GM12878 (cell line): ENCODE measurements around the gene TPCN1. TPM values are rescaled to one million over a fixed set of nuclear protein-coding genes. Genes with fewer than 3 reads are reported as not detected.

Source experiments
- ATAC-seq: fragments of 200-7000 bp; cut with Tn5 transposase; 3 replicates; pipeline ENCODE4 v1.9.1; 2020; ENCODE audit warnings: mild to moderate bottlenecking, moderate library complexity
- Bru-seq: library from RNA; stranded (reverse); fragments of 400-500 nt; gene quantifications from one replicate; lab custom pipeline; 2021; lab: Mats Ljungman, UMichigan
- BruChase-seq, 2 experiments: library from RNA; stranded (reverse); fragments of 400-500 nt; gene quantifications; one replicate each; lab custom pipeline; 2021; lab: Mats Ljungman, UMichigan
- BruUV-seq: library from RNA; stranded (reverse); fragments of 400-500 nt; replicated peaks from 2 replicates; lab custom pipeline; 2021; lab: Mats Ljungman, UMichigan
- CTCF ChIA-PET: fragments of 300-600 bp; sonication (Branson Sonifier 250); formaldehyde crosslinking; extraction: SDS; loops from one replicate; lab custom pipeline; 2021; ENCODE audit warnings: inconsistent platforms; lab: Yijun Ruan, JAX
- POLR2A ChIA-PET: fragments of 350-600 bp; formaldehyde crosslinking; extraction: SDS; loops from one replicate; lab custom pipeline; 2021; ENCODE audit warnings: inconsistent platforms; lab: Charles Lee
- RAD21 ChIA-PET: fragments of 300-600 bp; sonication (Branson Sonifier 250); formaldehyde crosslinking; loops from one replicate; lab custom pipeline; 2023; ENCODE audit warnings: antibody characterized with exemption; ENCODE audit not compliant: unreplicated experiment; lab: Charles Lee
- SMC1A ChIA-PET: fragments of 300-600 bp; sonication (Branson Sonifier 250); formaldehyde crosslinking; loops from one replicate; lab custom pipeline; 2023; ENCODE audit not compliant: unreplicated experiment, uncharacterized antibody; lab: Charles Lee
- DNase-seq: peaks from one replicate; pipeline ENCODE4 v3.0.0-alpha.2; 2011; ENCODE audit warnings: low read depth, low spot score
- FAIRE-seq: peaks from 3 replicates; lab custom pipeline; 2011; peaks lifted over from hg19 to GRCh38; lab: Jason Lieb, UNC
- H2AFZ ChIP-seq: 2 replicates; pipeline ENCODE4 v1.6.0; 2011; ENCODE audit warnings: low read depth, low read length, control low read depth; ENCODE audit not compliant: control insufficient read depth
- H3K27ac ChIP-seq: 2 replicates; pipeline ENCODE4 v1.5.1; 2011; ENCODE audit warnings: control low read depth; ENCODE audit not compliant: control insufficient read depth, insufficient read depth
- H3K27me3 ChIP-seq, 2 experiments: replicated peaks in 1 of 2; 2 replicates each; pipeline versions ENCODE4 v1.6.0 to v1.6.1; 2011; ENCODE audit warnings: low read length in 1 of 2; ENCODE audit not compliant: control insufficient read depth in 2 of 2, insufficient read depth in 2 of 2
- H3K36me3 ChIP-seq, 2 experiments: 2 replicates each; pipeline ENCODE4 v1.5.1; 2011; ENCODE audit warnings: low read length in 1 of 2; ENCODE audit not compliant: control insufficient read depth in 2 of 2, insufficient read depth in 2 of 2
- H3K4me1 ChIP-seq: 2 replicates; pipeline ENCODE4 v1.6.1; 2011; ENCODE audit warnings: mild to moderate bottlenecking, low read length, moderate library complexity, mixed read lengths; ENCODE audit not compliant: control insufficient read depth, insufficient read depth
- H3K4me2 ChIP-seq: 2 replicates; pipeline ENCODE4 v1.6.0; 2011; ENCODE audit warnings: control low read depth; ENCODE audit not compliant: control insufficient read depth, insufficient read depth
- H3K4me3 ChIP-seq: fragments of 200-600 bp; sonication (generic); 2 replicates; pipeline ENCODE4 v1.5.1; 2016
- H3K79me2 ChIP-seq: 2 replicates; pipeline ENCODE4 v1.6.0; 2011; ENCODE audit warnings: low read length; ENCODE audit not compliant: control insufficient read depth, insufficient read depth
- H3K9ac ChIP-seq: 2 replicates; pipeline ENCODE4 v1.8.0; 2011; ENCODE audit warnings: low read length, control low read depth, mixed read lengths; ENCODE audit not compliant: control insufficient read depth, insufficient read depth
- H3K9me3 ChIP-seq: replicated peaks from 3 replicates; pipeline ENCODE4 v1.5.1; 2011; ENCODE audit warnings: mild to moderate bottlenecking, low read length; ENCODE audit not compliant: control insufficient read depth, insufficient read depth
- H4K20me1 ChIP-seq: 2 replicates; pipeline ENCODE4 v1.6.0; 2011; ENCODE audit not compliant: control insufficient read depth, insufficient read depth
- CHD2 ChIP-seq: IDR thresholded peaks from 2 replicates; pipeline ENCODE4 v1.6.1; 2011; ENCODE audit warnings: low read depth, low read length, improper control_type of control experiment, borderline replicate concordance
- ELK1 ChIP-seq: IDR thresholded peaks from 2 replicates; pipeline ENCODE4 v1.6.1; 2012; ENCODE audit warnings: low read depth, low read length, improper control_type of control experiment
- KDM1A ChIP-seq: fragments of 200-600 bp; sonication (generic); IDR thresholded peaks from 2 replicates; pipeline ENCODE4 v1.6.1; 2016; ENCODE audit warnings: borderline replicate concordance
- KLF5 ChIP-seq: fragments of 450-650 bp; IDR thresholded peaks from 2 replicates; pipeline ENCODE4 v1.6.1; 2014; ENCODE audit warnings: mild to moderate bottlenecking; ENCODE audit not compliant: partially characterized antibody
- LARP7 ChIP-seq: fragments of 450-650 bp; IDR thresholded peaks from 2 replicates; pipeline ENCODE4 v1.6.1; 2017; ENCODE audit warnings: mild to moderate bottlenecking
- MTA3 ChIP-seq: IDR thresholded peaks from 2 replicates; pipeline ENCODE4 v1.6.1; 2012; ENCODE audit warnings: low read length, inconsistent platforms, borderline replicate concordance
- NFIC ChIP-seq: IDR thresholded peaks from 2 replicates; pipeline ENCODE4 v1.6.1; 2012; ENCODE audit warnings: low read depth, mild to moderate bottlenecking, inconsistent platforms, low read length, moderate library complexity
- PAX8 ChIP-seq: fragments of 450-650 bp; IDR thresholded peaks from 2 replicates; pipeline ENCODE4 v1.6.1; 2017; ENCODE audit warnings: mild to moderate bottlenecking, moderate library complexity
- PKNOX1 ChIP-seq: fragments of 450-650 bp; IDR thresholded peaks from 2 replicates; pipeline ENCODE4 v1.6.1; 2016; ENCODE audit warnings: mild to moderate bottlenecking
- POLR2A ChIP-seq: IDR thresholded peaks from 2 replicates; pipeline ENCODE4 v1.6.1; 2011; ENCODE audit warnings: low read depth, mild to moderate bottlenecking, low read length
- RELA ChIP-seq: fragments of 450-650 bp; IDR thresholded peaks from 2 replicates; pipeline ENCODE4 v1.8.0; 2014; ENCODE audit warnings: borderline replicate concordance; ENCODE audit not compliant: partially characterized antibody
- SMAD5 ChIP-seq: IDR thresholded peaks from 2 replicates; pipeline ENCODE4 v1.6.1; 2016; ENCODE audit warnings: antibody characterized with exemption, low read depth
- SPI1 ChIP-seq: IDR thresholded peaks from 2 replicates; pipeline ENCODE4 v1.6.1; 2011; ENCODE audit warnings: low read depth, mild to moderate bottlenecking, low read length, moderate library complexity, borderline replicate concordance; ENCODE audit not compliant: insufficient read depth
- STAT1 ChIP-seq: fragments of 450-650 bp; conservative IDR thresholded peaks from 2 replicates; pipeline ENCODE4 v1.6.1; 2014; ENCODE audit warnings: antibody characterized with exemption, mild to moderate bottlenecking
- TAF1 ChIP-seq: IDR thresholded peaks from 2 replicates; pipeline ENCODE4 v1.6.1; 2011; ENCODE audit warnings: mild to moderate bottlenecking, low read depth, low read length, borderline replicate concordance
- TCF3 ChIP-seq: IDR thresholded peaks from 2 replicates; pipeline ENCODE4 v1.6.1; 2012; ENCODE audit warnings: low read depth, mild to moderate bottlenecking, low read length, borderline replicate concordance; ENCODE audit not compliant: insufficient read depth
- ZNF207 ChIP-seq: fragments of 450-650 bp; IDR thresholded peaks from 2 replicates; pipeline ENCODE4 v1.6.1; 2014; ENCODE audit warnings: antibody characterized with exemption, mild to moderate bottlenecking, borderline replicate concordance
- WGBS: methylation state at CpG from one replicate; pipeline ENCODE4 v1.1.6; 2016; ENCODE audit warnings: low lambda C conversion rate; ENCODE audit not compliant: insufficient replicate concordance, insufficient coverage; ENCODE audit errors: missing lambda C conversion rate; 5-methylcytosine and 5-hydroxymethylcytosine counted together
- in situ Hi-C: fragments of 300-500 bp; cut with MboI; formaldehyde crosslinking; loops from 9 replicates; pipeline ENCODE4 v1.14.3; 2018; ENCODE audit warnings: mixed read lengths
- intact Hi-C: fragments of 100-400 bp; cut with micrococcal nuclease; formaldehyde crosslinking; loops from one replicate; pipeline ENCODE4 v1.14.2; 2022; ENCODE audit not compliant: unreplicated experiment
- long read RNA-seq, 2 experiments: library from polyadenylated mRNA; unstranded; transcript quantifications; one replicate each; pipeline ENCODE4 v2.0.0, GENCODE V29; 2019 to 2020
- polyA minus RNA-seq, 3 experiments: library from RNA; depleted of rRNA, polyadenylated mRNA; stranded (reverse); fragments of >200 nt; gene quantifications; 2 replicates each; pipeline ENCODE4 v1.2.3, GENCODE V29; 2011
- polyA plus RNA-seq, 11 experiments: library from polyadenylated mRNA; depleted of rRNA in 4 of 11; unstranded in 6 of 11; stranded (reverse) in 5 of 11; fragments of >200 nt; fragmentation: Nextera tagmentation in 4 of 11; fragmentation: Illumina TruSeq in 1 of 11; extraction: Ambion mirVana in 4 of 11; extraction: Trizol in 1 of 11; gene quantifications; 1 replicate in 1 of 11; 2 replicates in 10 of 11; pipeline versions ENCODE4 v1.2.1 to v1.2.3, GENCODE V29; 2011 to 2016; ENCODE audit warnings: inconsistent platforms in 2 of 11, missing spikeins in 2 of 11, low read depth in 1 of 11
- total RNA-seq, 4 experiments: library from RNA; depleted of rRNA in 3 of 4; stranded (reverse); fragments of >200 nt in 3 of 4; fragmentation: Illumina TruSeq in 1 of 4; extraction: Trizol in 1 of 4; gene quantifications; 2 replicates each; pipeline versions ENCODE4 v1.2.1 to v1.2.3, GENCODE V29; 2013 to 2021

TPCN1 gene
- total RNA-seq (2013; cell fraction: nucleolus; rRNA removed), result 156 and 161 TPM in 2 replicates
- total RNA-seq (2014; rRNA removed) (10.3 and 10.4 TPM in 2 replicates), total RNA-seq (2014; rRNA removed; fragmentation: Illumina TruSeq; extraction: Trizol) (7.0 and 8.0 TPM in 2 replicates), total RNA-seq (2021) (26.6 and 30.9 TPM in 2 replicates), polyA plus RNA-seq (2011; rRNA removed) (12.8 and 21.7 TPM in 2 replicates), polyA plus RNA-seq (2014; fragmentation: Illumina TruSeq; extraction: Trizol) (8.3 and 17.1 TPM in 2 replicates), polyA plus RNA-seq (2014; fragmentation: Nextera tagmentation; extraction: Ambion mirVana) (1 to 10 TPM in 1 of 2 experiments, under 1 TPM in 1; 0.79 to 1.0 TPM), polyA plus RNA-seq (2014; rRNA removed) (24.4 and 26.4 TPM in 2 replicates), polyA plus RNA-seq (2016; fragmentation: Nextera tagmentation; extraction: Ambion mirVana) (10 to 100 TPM; 22.6 to 24.8 TPM), polyA minus RNA-seq (2011; rRNA and poly(A)+ RNA removed) (24.0 and 34.6 TPM in 2 replicates), Bru-seq, nascent RNA (percentile 76 among the genes with signal in this experiment), BruChase-seq, experiment 1, labeled RNA remaining after a 6-hour chase (percentile 83 among the genes with signal in this experiment), BruChase-seq, experiment 2, labeled RNA remaining after a 2-hour chase (percentile 73 among the genes with signal in this experiment)
- 12.0 TPM for polyA plus RNA-seq (2011; ENCODE audit: low read depth)
- polyA plus RNA-seq (2011; cell fraction: cytosol; rRNA removed), result 17.4 and 21.0 TPM in 2 replicates
- polyA plus RNA-seq (2011; cell fraction: nucleus; rRNA removed), result 204 and 236 TPM in 2 replicates
- polyA plus RNA-seq (2012), result 27.0 and 35.5 TPM in 2 replicates
- polyA minus RNA-seq (2011; cell fraction: cytosol; rRNA and poly(A)+ RNA removed), result 12.4 and 20.2 TPM in 2 replicates
- 41.8 and 67.3 TPM in 2 replicates for polyA minus RNA-seq (2011; cell fraction: nucleus; rRNA and poly(A)+ RNA removed)
- long read RNA-seq, experiment 1, partial matches to known transcripts, result 0 of 9 reads
- long read RNA-seq, experiment 1, other reads (novel, unspliced or antisense), result 9 of 9 reads
- long read RNA-seq, experiment 2, full-length matches to known transcripts, result 2 of 9 reads
- long read RNA-seq, experiment 2, partial matches to known transcripts, result 4 of 9 reads
- long read RNA-seq, experiment 2, other reads (novel, unspliced or antisense), result 3 of 9 reads

- POLR2A ChIA-PET, result interaction anchor here (0.6 to 6.7 kb wide), 14 partner anchors 11 to 242 kb away, joined by 3 to 108 read pairs (median 4); partner anchors contain the start of genes DDX54, RITA1 and SLC8B1
- peaks cover 31% of the 10 kb centered on the region for H3K79me2 ChIP-seq
- TF ChIP-seq LARP7, result peak; percentile 91
- TF ChIP-seq MTA3, result no peak
- TF ChIP-seq ELK1, result no peak
- TF ChIP-seq TAF1, result peak; percentile 94
- peak; percentile 99 for TF ChIP-seq PKNOX1
- peak; percentile 93; the same call in 1 of the 2 replicates for TF ChIP-seq STAT1
- TF ChIP-seq TCF3, result peak; percentile 93
- TF ChIP-seq RELA, result no peak
- peak; percentile 99 for TF ChIP-seq POLR2A
- TF ChIP-seq PAX8, result no peak
- TF ChIP-seq KLF5, result peak; percentile 66
- TF ChIP-seq NFIC, result no peak
- no peak for TF ChIP-seq KDM1A
- TF ChIP-seq CHD2, result peak; percentile 94
- TF ChIP-seq SMAD5, result peak; percentile 85
- 0 out of 2 replicates have a peak, but pooled peaks have one; percentile 16 for TF ChIP-seq SPI1
- TF ChIP-seq ZNF207, result peak; percentile 74; the same call in 1 of the 2 replicates
Measured at GRCh38 chr12:113221181-113221996, at the start of gene TPCN1. Gene TPCN1, plus strand, starts transcription at chr12:113221464. Its CDS starts 5,389 bp downstream, at chr12:113226853.

More at GRCh38 chr12:113221181-113221996, at the start of gene TPCN1:
- Histone ChIP-seq H3K4me2 (peak within 1 kb of the TSS; percentile 98), H3K9ac (peak within 1 kb of the TSS; percentile 90), H3K27me3 (no peaks in the 10 kb centered on the region), H3K36me3 (no peaks in the 10 kb centered on the region), H2AFZ (peak within 1 kb of the TSS; percentile 89), H3K9me3 (no peaks in the 10 kb centered on the region), H3K4me1 (peaks cover 19% of the 10 kb centered on the region), H3K4me3 (peak within 1 kb of the TSS; percentile 89), H4K20me1 (no peaks in the 10 kb centered on the region), H3K27ac (peak within 1 kb of the TSS; percentile 85)
- FAIRE-seq (peak; percentile 98), DNase-seq (peak; percentile 100), ATAC-seq (peak; percentile 89)
- no TSS peak for BruUV-seq
- ChIA-PET CTCF (interaction anchor here (0.7 to 1.7 kb wide), 6 partner anchors 8 to 26 kb away, joined by 3 to 5 read pairs (median 3); no protein-coding TSS in a partner anchor), RAD21 (interaction anchor here (0.6 to 4.4 kb wide), 8 partner anchors 10 to 204 kb away, joined by 3 to 51 read pairs (median 10); no protein-coding TSS in a partner anchor), SMC1A (interaction anchor here (1.0 to 15.7 kb wide), 9 partner anchors 9 to 243 kb away, joined by 3 to 237 read pairs (median 17); partner anchors contain the start of genes OAS2 and RITA1)
- in situ Hi-C loops, result loop anchor here (25.0 kb wide), 1 partner anchor 1784 kb away; no protein-coding TSS in a partner anchor
- WGBS, result under 1% methylated on average over 61 of the region's 68 CpGs
- intact Hi-C loops, result loop anchor here (1.0 to 2.0 kb wide), 2 partner anchors 13 to 35 kb away; no protein-coding TSS in a partner anchor
